NCI-H2029 (cell line): ENCODE data around the gene NHERF1.

Experiments
- DNase-seq: peaks from one replicate; lab custom pipeline; 2025; lab: John Stamatoyannopoulos, UW

Gene NHERF1

GRCh38 chr17:74810699-74811485 is 62.5 kb downstream of the NHERF1 start:
- DNase-seq, result no peak

- DNase-seq, result no peak
Observed at GRCh38 chr17:74812109-74813009, 63.9 kb downstream of the NHERF1 start.

- no peak for DNase-seq
Observed at GRCh38 chr17:74814453-74814852, 66.0 kb downstream of the NHERF1 start.

GRCh38 chr17:74815067-74815466 is 66.6 kb downstream of the NHERF1 start:
- no peak for DNase-seq

GRCh38 chr17:74815550-74816370 is 67.3 kb downstream of the NHERF1 start:
- DNase-seq, result no peak

GRCh38 chr17:74816905-74817620 is 68.6 kb downstream of the NHERF1 start:
- DNase-seq, result no peak

GRCh38 chr17:74818291-74818938 is 70.0 kb downstream of the NHERF1 start:
- no peak for DNase-seq
